ENCODE measurements around the gene DNAH8. TPM values are rescaled to one million over a fixed set of nuclear protein-coding genes. Genes with fewer than 3 reads are reported as not detected.

The DNAH8 gene
- polyA plus RNA-seq, 12 donors: 0.37 to 7.6 (median 3.6) TPM; not detected in 2

DNA sequence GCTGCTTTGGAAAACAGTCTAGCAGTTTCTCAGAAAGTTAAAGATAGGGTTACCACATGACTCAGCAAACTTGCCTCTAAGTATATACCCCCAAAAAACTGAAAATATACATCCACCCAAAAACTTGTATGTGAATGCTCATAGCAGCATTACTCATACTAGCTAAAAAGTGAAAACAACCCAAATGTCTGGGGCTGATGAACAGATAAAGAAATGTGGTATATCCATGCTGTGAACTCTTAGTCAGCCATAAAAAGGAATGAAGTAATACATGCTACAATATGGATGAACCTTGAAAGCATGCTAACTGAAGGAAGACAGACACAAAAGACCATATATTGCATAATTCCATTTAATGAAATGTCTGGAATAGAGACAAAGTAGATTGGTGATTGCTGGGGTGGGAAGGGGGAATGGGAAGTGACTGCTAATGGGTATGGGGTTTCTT is 253.6 kb downstream of the DNAH8 start:
- no peak for DNase-seq

DNA sequence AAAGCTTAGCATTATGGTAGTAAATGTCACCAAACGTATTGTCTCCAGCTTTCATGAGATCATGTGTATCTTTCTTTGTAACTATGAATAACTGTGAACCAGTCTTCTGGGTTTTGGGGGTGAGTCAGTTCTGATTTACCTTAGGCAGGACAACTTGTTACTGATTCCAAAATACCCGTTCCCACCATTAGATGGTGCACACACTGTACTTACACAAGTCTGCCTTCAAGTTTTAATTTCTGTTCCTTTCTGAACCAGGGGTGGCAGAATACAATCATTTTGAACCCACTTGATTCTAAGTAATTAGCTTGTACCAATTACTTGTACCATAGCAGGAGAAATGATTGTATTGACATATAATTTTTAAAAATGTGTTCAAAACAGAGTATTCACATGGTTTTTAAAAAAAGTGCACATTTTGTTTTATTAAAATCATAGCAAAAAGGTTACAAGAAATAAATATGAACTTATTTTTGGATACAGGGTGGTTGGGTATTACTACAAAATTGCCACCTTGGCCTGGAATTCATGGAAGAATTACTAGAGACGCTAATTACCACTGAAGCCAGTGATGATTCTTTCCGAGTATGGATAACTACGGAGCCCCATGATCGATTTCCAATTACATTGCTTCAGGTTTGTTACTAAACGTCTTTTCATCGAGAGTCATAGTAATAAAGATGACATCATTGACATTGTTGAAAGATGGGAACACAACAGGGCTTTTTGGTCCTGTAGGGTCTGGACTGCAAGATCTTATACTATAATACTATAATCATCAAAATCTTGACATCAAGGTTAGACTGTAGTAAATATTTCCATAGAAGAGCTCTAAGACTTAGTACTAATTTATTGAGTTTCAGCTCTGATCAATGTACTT is 258.3 kb downstream of the DNAH8 start:
- DNase-seq: peak; percentile 33

DNA sequence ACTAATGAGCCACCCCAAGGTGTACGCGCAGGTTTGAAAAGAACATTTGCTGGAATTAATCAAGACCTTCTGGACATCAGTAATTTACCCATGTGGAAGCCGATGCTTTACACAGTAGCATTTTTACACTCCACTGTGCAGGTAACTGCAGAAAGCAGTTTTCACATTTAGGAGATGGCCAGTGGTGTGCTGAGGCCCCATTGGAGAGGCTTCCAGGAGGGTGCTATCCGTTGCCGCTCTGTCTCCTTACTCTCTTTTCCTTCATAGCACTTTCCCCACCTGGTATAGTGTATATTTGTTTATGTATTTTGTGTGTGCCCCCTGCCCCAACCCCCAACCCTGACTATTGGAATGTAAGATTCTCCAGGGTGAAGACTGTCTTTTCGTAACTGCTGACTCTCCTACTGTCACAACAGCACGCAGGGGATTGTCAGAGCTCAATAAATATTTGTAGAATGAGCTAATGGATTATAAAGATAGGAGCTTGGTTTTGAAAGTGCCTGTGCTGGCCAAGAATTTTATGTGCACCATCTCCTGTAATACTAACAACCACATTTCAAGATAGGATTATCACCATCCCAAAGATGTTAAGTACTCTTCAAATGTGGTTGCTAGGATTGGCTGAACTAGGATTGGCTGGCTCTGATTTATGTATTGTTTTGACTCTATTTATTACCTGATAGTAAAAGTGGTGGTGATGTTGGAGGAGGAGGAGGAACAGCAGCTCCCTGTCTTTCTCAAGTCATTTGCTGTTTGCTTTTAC is 259.5 kb downstream of the DNAH8 start:
- no peak for DNase-seq

DNA sequence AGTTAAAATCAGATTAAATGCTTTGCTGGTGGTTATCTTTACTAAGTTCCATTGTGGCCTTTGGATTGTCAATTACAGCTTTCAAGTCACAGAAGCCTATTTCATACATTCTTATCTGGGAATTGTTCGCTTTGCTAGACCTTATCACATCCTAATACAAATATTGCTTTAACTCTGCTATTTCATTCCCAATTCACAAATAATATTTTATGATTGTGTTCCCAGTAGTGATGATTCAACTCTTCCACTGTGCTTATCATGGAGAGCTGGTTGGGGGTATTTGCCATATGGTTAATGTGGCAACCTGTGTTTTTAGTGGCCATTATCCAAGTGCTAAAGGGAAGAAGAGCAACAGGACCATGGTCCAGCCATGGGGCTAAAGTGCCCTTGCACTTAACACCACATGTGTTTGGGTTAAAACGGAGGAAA is 260.5 kb downstream of the DNAH8 start:
- no peak for DNase-seq

- no peak for DNase-seq
Measured at GRCh38 chr6:38976051-38976450, 260.9 kb downstream of the DNAH8 start.

GRCh38 chr6:38976801-38977500 is 261.8 kb downstream of the DNAH8 start:
- DNase-seq: no peak

DNA sequence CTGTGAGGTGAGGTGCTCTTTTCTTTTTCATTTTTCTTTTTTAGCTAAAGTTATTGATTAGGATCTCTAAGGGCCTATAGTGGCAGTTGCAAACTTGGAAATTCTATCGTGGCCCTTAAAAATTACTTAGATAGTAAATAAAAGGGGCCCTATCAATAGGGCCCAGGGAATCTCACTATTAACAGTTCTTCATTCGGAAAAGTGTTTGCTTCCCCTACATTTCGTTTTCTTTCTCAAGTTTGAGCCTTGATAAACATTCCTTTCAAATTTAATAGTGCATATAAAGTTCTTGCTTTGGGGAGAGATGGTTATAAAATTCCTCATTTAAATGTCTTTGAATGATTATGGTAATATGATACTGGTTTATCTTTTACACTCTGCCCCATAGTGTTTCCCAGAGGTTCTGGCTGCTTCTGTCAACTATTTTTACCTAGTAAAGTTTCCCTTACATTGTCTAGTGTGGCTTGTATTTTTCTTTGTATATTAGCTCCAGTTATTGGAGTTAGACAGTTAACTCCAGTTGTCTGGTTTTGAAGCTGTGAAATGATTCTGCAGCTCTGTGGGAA is 263.1 kb downstream of the DNAH8 start:
- no peak for DNase-seq

DNA sequence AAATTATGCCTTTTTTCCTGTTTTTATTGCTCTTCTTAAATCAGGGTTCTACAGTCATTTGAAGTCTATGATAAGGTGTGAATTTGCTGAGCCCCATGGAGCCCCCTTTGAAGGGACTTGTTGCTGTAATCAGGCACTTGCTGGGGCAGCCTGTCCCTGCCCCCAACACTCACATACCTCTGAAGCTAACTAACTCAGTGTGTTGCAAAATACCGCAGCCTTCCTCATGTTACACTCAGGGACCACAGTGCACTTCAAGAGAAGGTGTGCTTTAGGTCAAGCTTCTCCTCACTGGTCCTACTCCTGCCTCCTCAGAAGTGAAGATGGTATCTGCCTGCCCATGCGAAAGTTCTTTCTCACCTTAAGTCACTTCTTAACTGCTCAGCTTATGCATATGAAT is 267.4 kb downstream of the DNAH8 start:
- no peak for DNase-seq

DNA sequence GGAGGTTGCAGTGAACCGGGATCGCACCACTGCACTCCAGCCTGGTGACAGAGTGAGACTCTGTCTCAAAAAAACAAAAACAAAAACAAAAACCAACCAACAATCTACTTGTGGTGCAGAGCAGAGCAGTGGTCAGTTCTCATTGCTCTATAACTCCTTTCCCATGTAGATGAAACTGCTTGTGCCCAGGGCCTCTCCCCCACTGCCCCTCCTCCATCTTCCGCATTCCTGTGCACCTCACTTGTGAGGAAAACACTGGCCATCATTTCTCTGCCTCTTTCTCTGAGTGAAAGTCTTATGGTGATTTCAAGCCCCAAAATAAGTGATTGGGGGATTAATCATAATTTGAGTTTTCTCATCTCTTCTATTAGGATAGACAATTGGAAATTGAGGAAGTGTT is 269.6 kb downstream of the DNAH8 start:
- no peak for DNase-seq

- no peak for DNase-seq
Measured at GRCh38 chr6:38985839-38986238, 270.7 kb downstream of the DNAH8 start.

DNA sequence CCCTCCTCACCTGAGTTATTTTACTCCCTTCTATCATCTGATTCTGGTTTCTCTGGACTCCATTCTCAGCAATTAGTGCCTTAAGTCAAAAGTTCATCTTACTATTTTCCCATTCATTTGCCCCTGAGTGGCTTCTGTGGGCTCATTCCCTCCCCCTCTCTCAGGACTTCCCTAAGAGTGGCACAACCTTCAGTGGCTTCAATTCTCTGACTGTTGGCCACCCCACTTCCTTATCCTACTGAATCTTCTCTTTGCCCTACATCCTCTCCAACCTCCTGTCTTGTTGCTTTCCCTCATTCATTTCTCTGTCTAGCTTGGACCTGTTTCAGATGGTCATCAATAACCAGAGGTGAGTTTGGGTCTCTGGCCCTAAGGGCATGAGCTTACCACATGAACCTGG is 272.4 kb downstream of the DNAH8 start:
- no peak for DNase-seq

GRCh38 chr6:38988736-38989449 is 273.8 kb downstream of the DNAH8 start:
- DNase-seq: no peak

GRCh38 chr6:38990475-38990874 is 275.4 kb downstream of the DNAH8 start:
- DNase-seq: no peak

GRCh38 chr6:38996676-38997075 is 281.6 kb downstream of the DNAH8 start:
- DNase-seq: no peak

- peak; percentile 4 for DNase-seq
Measured at GRCh38 chr6:38997128-38997761, 282.1 kb downstream of the DNAH8 start.

- no peak for DNase-seq
Measured at GRCh38 chr6:39003072-39003471, 288.0 kb downstream of the DNAH8 start.

DNA sequence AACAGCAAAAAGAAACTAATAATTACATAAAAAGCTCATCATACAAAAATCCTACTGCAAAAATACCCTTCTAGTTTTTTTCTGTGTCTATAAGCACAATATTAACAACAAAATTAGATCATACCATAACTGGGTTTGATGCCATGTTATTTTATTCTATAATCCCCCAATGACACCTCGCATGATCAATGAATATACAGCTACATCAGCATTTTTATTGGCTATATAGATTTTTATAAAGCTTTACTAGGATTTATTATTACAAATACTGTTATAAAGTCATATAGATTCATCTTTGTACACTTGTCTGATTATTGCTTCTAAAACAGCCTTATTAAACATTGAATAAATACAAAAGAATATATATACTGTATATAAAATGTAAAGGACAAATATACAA is 288.4 kb downstream of the DNAH8 start:
- no peak for DNase-seq

DNA sequence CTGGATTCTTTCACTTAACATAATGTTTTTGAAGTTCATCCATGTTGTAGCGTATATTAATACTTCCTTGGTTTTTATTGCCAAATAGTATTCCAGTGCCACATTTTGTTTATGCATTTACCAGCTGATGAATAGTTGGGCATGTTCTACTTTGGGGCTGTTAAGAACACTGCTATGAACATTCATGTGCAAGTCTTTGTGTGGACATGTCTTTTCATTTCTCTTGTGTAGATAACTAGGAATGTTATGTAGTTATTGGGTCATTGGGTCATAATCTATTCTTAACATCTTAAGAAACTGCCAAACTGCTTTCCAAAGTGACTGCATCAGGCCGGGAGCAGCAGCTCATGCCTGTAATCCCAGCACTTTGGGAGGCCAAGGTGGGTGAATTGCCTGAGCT is 289.7 kb downstream of the DNAH8 start:
- DNase-seq: no peak

DNA sequence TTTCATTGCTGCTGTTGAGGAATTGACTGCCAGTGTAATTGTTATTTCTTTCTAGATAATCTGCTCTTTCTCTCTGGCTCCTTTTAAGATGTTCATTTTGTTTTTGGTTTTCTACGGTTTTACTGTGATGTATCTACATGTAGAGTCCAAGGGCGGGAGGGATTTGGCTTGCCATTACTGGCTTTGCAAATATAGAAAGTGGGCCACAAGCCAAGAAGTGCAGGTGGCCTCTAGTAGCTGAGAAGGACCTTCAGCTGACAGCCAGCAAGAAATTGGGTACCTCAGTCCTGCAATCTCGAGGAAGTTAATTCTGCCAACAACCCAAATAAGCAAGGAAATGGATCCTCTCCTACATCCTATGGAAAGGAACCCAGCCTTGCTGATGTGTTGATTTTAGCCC is 290.7 kb downstream of the DNAH8 start:
- no peak for DNase-seq

DNA sequence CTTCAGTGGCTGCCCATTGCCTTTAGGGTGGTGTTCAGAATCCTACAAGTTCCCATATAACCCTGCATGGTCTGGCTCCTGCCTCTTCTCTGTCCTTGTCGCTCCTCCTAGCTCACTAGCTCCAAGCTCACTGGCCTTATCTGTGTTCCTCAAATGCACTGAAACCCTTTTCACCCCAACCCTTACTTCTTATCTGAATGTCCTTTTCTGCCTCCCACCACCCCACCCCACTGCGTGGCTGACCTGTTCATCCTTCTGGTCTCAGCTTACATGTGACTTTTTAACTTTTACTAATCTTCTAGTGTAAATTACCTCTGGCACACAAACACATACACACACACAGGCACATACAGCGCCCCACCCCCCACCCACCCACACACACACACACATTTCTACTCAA is 292.5 kb downstream of the DNAH8 start:
- no peak for DNase-seq

- no peak for DNase-seq
Measured at GRCh38 chr6:39008737-39009136, 293.6 kb downstream of the DNAH8 start.
